HepG2 (cell line): Measurements from ENCODE around the gene ZFAND3. TPM values are rescaled to one million over a fixed set of nuclear protein-coding genes. Genes with fewer than 3 reads are reported as not detected.

ENCODE experiments used
- ASH2L ChIP-seq: fragments of 300-600, 200-600 bp; sonication (generic); IDR thresholded peaks from 2 replicates; pipeline ENCODE4 v1.7.0; 2017; ENCODE audit warnings: low read depth, mild to moderate bottlenecking, moderate library complexity, mixed read lengths, low read length; ENCODE audit not compliant: insufficient read length
- CBFB ChIP-seq: sonication (generic); formaldehyde crosslinking; IDR thresholded peaks from 2 replicates; pipeline ENCODE4 v1.4.0; 2020; ENCODE audit warnings: missing genetic modification reagents
- EHMT2 ChIP-seq: fragments of 200-600 bp; sonication (generic); IDR thresholded peaks from 2 replicates; pipeline ENCODE4 v1.7.0; 2017; ENCODE audit warnings: antibody characterized with exemption, low read depth, low read length, borderline replicate concordance
- FOXC1 ChIP-seq: sonication (generic); formaldehyde crosslinking; IDR thresholded peaks from 2 replicates; pipeline ENCODE4 v1.8.0; 2022; ENCODE audit warnings: mild to moderate bottlenecking, missing genetic modification reagents, borderline replicate concordance
- MYC ChIP-seq: sonication (generic); formaldehyde crosslinking; IDR thresholded peaks from 2 replicates; pipeline ENCODE4 v1.9.0; 2021; ENCODE audit warnings: missing genetic modification reagents, borderline replicate concordance
- PCBP1 ChIP-seq: fragments of 200-400 bp; formaldehyde crosslinking; IDR thresholded peaks from 2 replicates; pipeline ENCODE4 v1.6.1; 2017; ENCODE audit warnings: mild to moderate bottlenecking, low read depth, low read length, borderline replicate concordance
- SALL1 ChIP-seq: sonication (generic); formaldehyde crosslinking; IDR thresholded peaks from 2 replicates; pipeline ENCODE4 v1.8.0; 2022; ENCODE audit warnings: mild to moderate bottlenecking, missing genetic modification reagents
- TEAD3 ChIP-seq: optimal IDR thresholded peaks from 2 replicates; pipeline ENCODE3; 2016; ENCODE audit warnings: borderline replicate concordance
- THYN1 ChIP-seq: sonication (generic); formaldehyde crosslinking; IDR thresholded peaks from 2 replicates; pipeline ENCODE4 v1.8.1; 2023; ENCODE audit warnings: low read depth, mild to moderate bottlenecking, moderate library complexity, missing genetic modification reagents, borderline replicate concordance
- XRCC5 ChIP-seq: fragments of 200-400 bp; formaldehyde crosslinking; optimal IDR thresholded peaks from 2 replicates; pipeline ENCODE3; 2017; ENCODE audit warnings: mild to moderate bottlenecking, low read length
- ZNF501 ChIP-seq: sonication (generic); formaldehyde crosslinking; IDR thresholded peaks from 2 replicates; pipeline ENCODE4 v1.5.1; 2020; ENCODE audit warnings: mild to moderate bottlenecking, moderate library complexity, missing genetic modification reagents
- ZNF564 ChIP-seq: sonication (generic); formaldehyde crosslinking; IDR thresholded peaks from 2 replicates; pipeline ENCODE4 v1.8.1; 2023; ENCODE audit warnings: mild to moderate bottlenecking, missing genetic modification reagents
- ZNF850 ChIP-seq: sonication (generic); formaldehyde crosslinking; conservative IDR thresholded peaks from 2 replicates; pipeline ENCODE4 v1.9.0; 2021; ENCODE audit warnings: mild to moderate bottlenecking, missing genetic modification reagents
- polyA plus RNA-seq, 8 experiments: library from polyadenylated mRNA; depleted of rRNA in 3 of 8; stranded (reverse) in 7 of 8; unstranded in 1 of 8; fragments of >200 nt; fragmentation: Illumina TruSeq in 4 of 8; extraction: Trizol in 4 of 8; gene quantifications; 2 replicates each; pipeline versions ENCODE4 v1.2.1 to v1.2.3, GENCODE V29; 2011 to 2016; ENCODE audit warnings: low read depth in 4 of 8, missing spikeins in 1 of 8, mixed read lengths in 1 of 8; ENCODE audit not compliant: insufficient read depth in 1 of 8
- total RNA-seq, 5 experiments: library from RNA; depleted of rRNA; stranded (reverse); fragments of >200 nt; fragmentation: Illumina TruSeq; extraction: Trizol; gene quantifications; 2 replicates each; pipeline ENCODE4 v1.2.3, GENCODE V29; 2016; ENCODE audit warnings: low read depth in 1 of 5
- TF ChIP-seq, protein P1 (sequence below): IDR thresholded peaks from 2 replicates; pipeline ENCODE4 v1.6.1; 2016; ENCODE audit warnings: mild to moderate bottlenecking
- TF ChIP-seq, protein P2 (sequence below): sonication (generic); formaldehyde crosslinking; IDR thresholded peaks from 2 replicates; pipeline ENCODE4 v1.4.0; 2020; ENCODE audit warnings: missing genetic modification reagents; ENCODE audit errors: not compliant biosample characterization
- TF ChIP-seq, protein P3 (sequence below): sonication (generic); formaldehyde crosslinking; IDR thresholded peaks from 2 replicates; pipeline ENCODE4 v1.9.0; 2021; ENCODE audit warnings: missing genetic modification reagents, mild to moderate bottlenecking, borderline replicate concordance
- TF ChIP-seq, protein P4 (sequence below): sonication (generic); formaldehyde crosslinking; IDR thresholded peaks from 2 replicates; pipeline ENCODE4 v1.8.1; 2023; ENCODE audit warnings: mild to moderate bottlenecking, missing genetic modification reagents, borderline replicate concordance
- TF ChIP-seq, protein P5 (sequence below): IDR thresholded peaks from 2 replicates; pipeline ENCODE4 v1.6.1; 2018; ENCODE audit warnings: missing genetic modification reagents, mild to moderate bottlenecking, missing compliant biosample characterization
- TF ChIP-seq, protein P6 (sequence below): sonication (generic); formaldehyde crosslinking; IDR thresholded peaks from 2 replicates; pipeline ENCODE4 v1.8.0; 2022; ENCODE audit warnings: mild to moderate bottlenecking, missing genetic modification reagents, borderline replicate concordance
- TF ChIP-seq, protein P7 (sequence below): sonication (generic); formaldehyde crosslinking; IDR thresholded peaks from 2 replicates; pipeline ENCODE4 v1.8.1; 2023; ENCODE audit warnings: mild to moderate bottlenecking, moderate library complexity, missing genetic modification reagents

ZFAND3 gene
- total and polyA plus RNA-seq, 2 of the 13 experiments (the other 11 are each of a cell fraction or from before 2014, with no cell fraction given), result 16.4 to 17.1 TPM

DNA sequence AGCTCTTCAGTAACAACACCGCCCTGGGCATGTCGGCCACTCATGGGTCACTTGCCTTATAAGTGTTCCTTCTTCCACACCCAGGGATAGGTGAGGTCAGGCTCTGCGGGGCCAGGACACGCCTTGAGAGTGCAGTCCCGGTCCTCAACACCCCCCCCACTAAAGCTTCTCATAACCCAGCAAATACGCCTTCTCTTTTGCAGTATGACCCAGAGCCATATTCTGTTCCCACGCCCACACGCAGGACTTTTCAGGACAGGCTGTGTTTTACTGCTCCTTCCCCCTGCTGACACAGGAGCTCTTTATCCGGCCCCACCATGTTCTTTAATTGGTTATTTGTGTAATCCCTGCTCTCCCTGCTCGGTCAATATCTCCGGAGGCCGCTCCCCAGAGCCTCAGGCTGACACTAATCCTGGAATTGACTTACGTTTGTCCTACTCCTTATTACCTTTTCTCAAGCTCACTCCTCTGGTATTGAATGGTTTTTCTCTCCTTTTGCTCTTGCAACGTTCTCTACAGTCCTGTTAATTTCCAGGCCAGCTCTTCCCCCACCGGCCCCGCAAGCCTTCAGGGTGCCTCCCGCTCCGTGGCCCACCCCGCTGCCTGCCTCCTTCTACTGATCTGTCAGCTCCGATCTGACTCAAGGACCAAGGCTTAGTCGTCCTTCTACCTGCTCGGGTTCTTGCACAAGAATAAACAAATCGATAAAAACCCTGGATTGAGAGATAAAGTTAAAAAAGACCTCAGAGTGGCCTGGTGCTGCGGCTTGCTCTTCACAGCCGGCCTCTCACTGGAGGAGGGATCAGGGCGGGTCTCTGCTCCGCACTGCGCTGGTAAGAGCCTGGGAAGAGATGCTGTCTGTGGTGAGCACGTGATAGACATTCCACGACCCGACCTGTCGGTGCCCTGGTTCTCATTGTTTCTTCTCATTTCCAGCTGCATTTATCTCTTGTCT, 357.5 kb downstream of the ZFAND3 start (continued):
- TF ChIP-seq ZNF850, result no peak
- no peak for TF ChIP-seq THYN1 (CRISPR knock-in tag)
- TF ChIP-seq, protein P1, sequence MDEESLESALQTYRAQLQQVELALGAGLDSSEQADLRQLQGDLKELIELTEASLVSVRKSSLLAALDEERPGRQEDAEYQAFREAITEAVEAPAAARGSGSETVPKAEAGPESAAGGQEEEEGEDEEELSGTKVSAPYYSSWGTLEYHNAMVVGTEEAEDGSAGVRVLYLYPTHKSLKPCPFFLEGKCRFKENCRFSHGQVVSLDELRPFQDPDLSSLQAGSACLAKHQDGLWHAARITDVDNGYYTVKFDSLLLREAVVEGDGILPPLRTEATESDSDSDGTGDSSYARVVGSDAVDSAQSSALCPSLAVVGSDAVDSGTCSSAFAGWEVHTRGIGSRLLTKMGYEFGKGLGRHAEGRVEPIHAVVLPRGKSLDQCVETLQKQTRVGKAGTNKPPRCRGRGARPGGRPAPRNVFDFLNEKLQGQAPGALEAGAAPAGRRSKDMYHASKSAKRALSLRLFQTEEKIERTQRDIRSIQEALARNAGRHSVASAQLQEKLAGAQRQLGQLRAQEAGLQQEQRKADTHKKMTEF (CRISPR knock-in tag), result no peak
- TF ChIP-seq CBFB (CRISPR knock-in tag), result 0 out of 2 replicates have a peak, but pooled peaks have one; percentile 23
- TF ChIP-seq ZNF501 (CRISPR knock-in tag), result peak; percentile 13; the same call in 1 of the 2 replicates
- peak; percentile 20; the same call in 1 of the 2 replicates for TF ChIP-seq MYC (CRISPR knock-in tag)
- TF ChIP-seq, protein P2, sequence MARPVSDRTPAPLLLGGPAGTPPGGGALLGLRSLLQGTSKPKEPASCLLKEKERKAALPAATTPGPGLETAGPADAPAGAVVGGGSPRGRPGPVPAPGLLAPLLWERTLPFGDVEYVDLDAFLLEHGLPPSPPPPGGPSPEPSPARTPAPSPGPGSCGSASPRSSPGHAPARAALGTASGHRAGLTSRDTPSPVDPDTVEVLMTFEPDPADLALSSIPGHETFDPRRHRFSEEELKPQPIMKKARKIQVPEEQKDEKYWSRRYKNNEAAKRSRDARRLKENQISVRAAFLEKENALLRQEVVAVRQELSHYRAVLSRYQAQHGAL (CRISPR knock-in tag), result no peak
- TF ChIP-seq TEAD3 (CRISPR knock-in tag), result peak; percentile 65
- peak; percentile 37 for TF ChIP-seq ASH2L
- TF ChIP-seq FOXC1 (CRISPR knock-in tag), result 0 out of 2 replicates have a peak, but pooled peaks have one; percentile 21
- TF ChIP-seq, protein P3, sequence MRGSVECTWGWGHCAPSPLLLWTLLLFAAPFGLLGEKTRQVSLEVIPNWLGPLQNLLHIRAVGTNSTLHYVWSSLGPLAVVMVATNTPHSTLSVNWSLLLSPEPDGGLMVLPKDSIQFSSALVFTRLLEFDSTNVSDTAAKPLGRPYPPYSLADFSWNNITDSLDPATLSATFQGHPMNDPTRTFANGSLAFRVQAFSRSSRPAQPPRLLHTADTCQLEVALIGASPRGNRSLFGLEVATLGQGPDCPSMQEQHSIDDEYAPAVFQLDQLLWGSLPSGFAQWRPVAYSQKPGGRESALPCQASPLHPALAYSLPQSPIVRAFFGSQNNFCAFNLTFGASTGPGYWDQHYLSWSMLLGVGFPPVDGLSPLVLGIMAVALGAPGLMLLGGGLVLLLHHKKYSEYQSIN (CRISPR knock-in tag), result no peak
- TF ChIP-seq, protein P4, sequence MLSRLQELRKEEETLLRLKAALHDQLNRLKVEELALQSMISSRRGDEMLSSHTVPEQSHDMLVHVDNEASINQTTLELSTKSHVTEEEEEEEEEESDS (CRISPR knock-in tag), result no peak
- TF ChIP-seq EHMT2, result no peak
- TF ChIP-seq, protein P5, sequence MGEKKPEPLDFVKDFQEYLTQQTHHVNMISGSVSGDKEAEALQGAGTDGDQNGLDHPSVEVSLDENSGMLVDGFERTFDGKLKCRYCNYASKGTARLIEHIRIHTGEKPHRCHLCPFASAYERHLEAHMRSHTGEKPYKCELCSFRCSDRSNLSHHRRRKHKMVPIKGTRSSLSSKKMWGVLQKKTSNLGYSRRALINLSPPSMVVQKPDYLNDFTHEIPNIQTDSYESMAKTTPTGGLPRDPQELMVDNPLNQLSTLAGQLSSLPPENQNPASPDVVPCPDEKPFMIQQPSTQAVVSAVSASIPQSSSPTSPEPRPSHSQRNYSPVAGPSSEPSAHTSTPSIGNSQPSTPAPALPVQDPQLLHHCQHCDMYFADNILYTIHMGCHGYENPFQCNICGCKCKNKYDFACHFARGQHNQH (CRISPR knock-in tag), result no peak
- TF ChIP-seq, protein P6, sequence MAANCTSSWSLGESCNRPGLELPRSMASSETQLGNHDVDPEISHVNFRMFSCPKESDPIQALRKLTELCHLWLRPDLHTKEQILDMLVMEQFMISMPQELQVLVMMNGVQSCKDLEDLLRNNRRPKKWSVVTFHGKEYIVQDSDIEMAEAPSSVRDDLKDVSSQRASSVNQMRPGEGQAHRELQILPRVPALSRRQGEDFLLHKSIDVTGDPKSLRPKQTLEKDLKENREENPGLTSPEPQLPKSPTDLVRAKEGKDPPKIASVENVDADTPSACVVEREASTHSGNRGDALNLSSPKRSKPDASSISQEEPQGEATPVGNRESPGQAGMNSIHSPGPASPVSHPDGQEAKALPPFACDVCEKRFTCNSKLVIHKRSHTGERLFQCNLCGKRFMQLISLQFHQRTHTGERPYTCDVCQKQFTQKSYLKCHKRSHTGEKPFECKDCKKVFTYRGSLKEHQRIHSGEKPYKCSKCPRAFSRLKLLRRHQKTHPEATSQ (CRISPR knock-in tag), result 0 out of 2 replicates have a peak, but pooled peaks have one; percentile 65
- TF ChIP-seq ZNF564 (CRISPR knock-in tag), result no peak
- TF ChIP-seq, protein P7, sequence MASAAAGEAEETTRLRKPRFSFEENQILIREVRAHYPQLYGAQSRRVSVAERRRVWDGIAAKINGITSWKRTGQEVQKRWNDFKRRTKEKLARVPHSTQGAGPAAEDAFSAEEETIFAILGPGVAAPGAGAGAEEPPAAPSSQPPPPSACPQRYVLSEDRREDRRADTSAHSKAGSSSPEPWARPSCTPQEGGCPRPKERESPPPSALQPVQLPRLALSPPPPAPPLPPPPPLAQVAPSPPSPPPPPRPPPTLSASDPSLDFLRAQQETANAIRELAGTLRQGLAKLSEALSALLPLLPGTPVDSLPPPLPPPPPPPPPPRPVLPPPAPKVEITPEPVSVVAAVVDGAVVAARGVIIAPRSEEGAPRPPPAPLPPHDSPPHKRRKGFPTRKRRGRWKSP (CRISPR knock-in tag), result no peak
- no peak for TF ChIP-seq PCBP1
- TF ChIP-seq XRCC5, result peak; percentile 19
- TF ChIP-seq SALL1, result no peak
